ENCODE measurements around the gene MYO1B. TPM values are rescaled to one million over a fixed set of nuclear protein-coding genes. Genes with fewer than 3 reads are reported as not detected.

Gene MYO1B
- total RNA-seq, 6 experiments from 2014 or later = 214 to 254 (median 236) TPM

- Mint-ChIP-seq H3K36me3 (ENCODE audit: low read depth) (peaks cover 4% of the 10 kb centered on the region; the same call in 1 of the 2 replicates), H3K9me3 (no peaks in the 10 kb centered on the region), H3K27ac (peak overlapping the region; percentile 85), H3K4me1 (ENCODE audit: low read depth) (peaks cover 65% of the 10 kb centered on the region), H3K27me3 (ENCODE audit: insufficient read depth) (no peaks in the 10 kb centered on the region; the same call in 1 of the 2 replicates), H3K4me3 (no peak overlapping the region; the same call in 1 of the 2 replicates)
- peak; percentile 80 for DNase-seq
- no peak for TF ChIP-seq CTCF (IDR thresholded peaks at IDR 0.05)
These were observed 15.0 kb upstream of the MYO1B start for GRCh38 chr2:191230174-191230573.

GRCh38 chr2:191231995-191232394 is 13.2 kb upstream of the MYO1B start:
- peaks cover 52% of the 10 kb centered on the region for H3K4me1 Mint-ChIP-seq (ENCODE audit: low read depth)
- H3K36me3 Mint-ChIP-seq (ENCODE audit: low read depth) = peaks cover 4% of the 10 kb centered on the region; the same call in 1 of the 2 replicates
- H3K9me3 Mint-ChIP-seq = no peaks in the 10 kb centered on the region
- no peak overlapping the region for H3K4me3 Mint-ChIP-seq
- H3K27me3 Mint-ChIP-seq (ENCODE audit: insufficient read depth) = no peaks in the 10 kb centered on the region; the same call in 1 of the 2 replicates
- peak; percentile 79 for TF ChIP-seq CTCF (IDR thresholded peaks at IDR 0.05)
- no peak overlapping the region for H3K27ac Mint-ChIP-seq
- DNase-seq = peak; percentile 39

GRCh38 chr2:191233533-191233932 is 11.7 kb upstream of the MYO1B start:
- Mint-ChIP-seq H3K9me3 (no peaks in the 10 kb centered on the region), H3K27me3 (ENCODE audit: insufficient read depth) (no peaks in the 10 kb centered on the region; the same call in 1 of the 2 replicates), H3K27ac (no peak overlapping the region), H3K4me1 (ENCODE audit: low read depth) (peaks cover 47% of the 10 kb centered on the region), H3K36me3 (ENCODE audit: low read depth) (peaks cover 4% of the 10 kb centered on the region; the same call in 1 of the 2 replicates), H3K4me3 (no peak overlapping the region)
- TF ChIP-seq CTCF (IDR thresholded peaks at IDR 0.05) = no peak
- no peak for DNase-seq

- no peak for TF ChIP-seq CTCF (IDR thresholded peaks at IDR 0.05)
- H3K27me3 Mint-ChIP-seq (ENCODE audit: insufficient read depth) = no peaks in the 10 kb centered on the region; the same call in 1 of the 2 replicates
- no peak overlapping the region for H3K4me3 Mint-ChIP-seq
- H3K9me3 Mint-ChIP-seq = no peaks in the 10 kb centered on the region
- peaks cover 42% of the 10 kb centered on the region for H3K4me1 Mint-ChIP-seq (ENCODE audit: low read depth)
- DNase-seq = no peak
- no peak overlapping the region for H3K27ac Mint-ChIP-seq
- H3K36me3 Mint-ChIP-seq (ENCODE audit: low read depth) = no peaks in the 10 kb centered on the region
These were observed 10.8 kb upstream of the MYO1B start for GRCh38 chr2:191234376-191234775.

GRCh38 chr2:191240871-191241270 is 4.3 kb upstream of the MYO1B start:
- H3K4me1 Mint-ChIP-seq (ENCODE audit: low read depth) = 0 out of 2 replicates have a peak, but pooled peaks cover 5% of the 10 kb centered on the region

More at GRCh38 chr2:191240871-191241270, 4.3 kb upstream of the MYO1B start:
- TF ChIP-seq CTCF (IDR thresholded peaks at IDR 0.05) = no peak
- DNase-seq = no peak
- Mint-ChIP-seq H3K4me3 (no peak overlapping the region), H3K27ac (no peak overlapping the region), H3K9me3 (no peaks in the 10 kb centered on the region), H3K36me3 (ENCODE audit: low read depth) (no peaks in the 10 kb centered on the region), H3K27me3 (ENCODE audit: insufficient read depth) (no peaks in the 10 kb centered on the region; the same call in 1 of the 2 replicates)

All from HFFc6 (cell line).